ENCODE results near the gene GALNTL6. TPM values are rescaled to one million over a fixed set of nuclear protein-coding genes. Genes with fewer than 3 reads are reported as not detected.

The GALNTL6 gene
- total RNA-seq, 1 experiment from 2014 or later, result not detected

GRCh38 chr4:172705565-172705964, 892.4 kb downstream of the GALNTL6 start:
- Histone ChIP-seq H4K20me1 (ENCODE audit: insufficient read depth) (no peaks in the 10 kb centered on the region), H3K27ac (ENCODE audit: low read depth, low read length) (no peak overlapping the region), H3K4me2 (ENCODE audit: low read length) (no peak overlapping the region), H3K4me3 (replicated peaks in 1 of 2; ENCODE audit: low read depth in 1 of 2, low read length in 2 of 2) (no peak overlapping the region), H3K27me3 (ENCODE audit: insufficient read depth, low read length) (no peaks in the 10 kb centered on the region), H3K9ac (ENCODE audit: low read length) (no peak overlapping the region), H2AFZ (ENCODE audit: low read depth, low read length, poor library complexity, severe bottlenecking) (no peak overlapping the region), H3K4me1 (ENCODE audit: control insufficient read depth in 1 of 2, insufficient read depth in 2 of 2, low read length in 2 of 2) (peaks cover 3 to 12% of the 10 kb centered on the region in 2 experiments; a peak in 3 of 4 replicates), H3K9me3 (ENCODE audit: control insufficient read depth in 1 of 2, insufficient read depth in 1 of 2, low read depth in 1 of 2, low read length in 2 of 2) (peaks cover 0 to 4% of the 10 kb centered on the region in 2 experiments; a peak in 1 of 4 replicates), H3K79me2 (ENCODE audit: insufficient read depth, low read length) (no peaks in the 10 kb centered on the region), H3K36me3 (ENCODE audit: control insufficient read depth in 1 of 2, insufficient read depth in 2 of 2, low read length in 2 of 2) (no peaks in the 10 kb centered on the region), H3K9me2 (ENCODE audit: insufficient read depth) (no peaks in the 10 kb centered on the region)
- CTCF ChIA-PET, result no interaction called here
- intact Hi-C loops (cut with micrococcal nuclease), result no loop called here
- BruUV-seq (replicated peaks), result no TSS peak
- no peak for ATAC-seq
- POLR2A ChIA-PET, result no interaction called here
- TF ChIP-seq, protein P1, sequence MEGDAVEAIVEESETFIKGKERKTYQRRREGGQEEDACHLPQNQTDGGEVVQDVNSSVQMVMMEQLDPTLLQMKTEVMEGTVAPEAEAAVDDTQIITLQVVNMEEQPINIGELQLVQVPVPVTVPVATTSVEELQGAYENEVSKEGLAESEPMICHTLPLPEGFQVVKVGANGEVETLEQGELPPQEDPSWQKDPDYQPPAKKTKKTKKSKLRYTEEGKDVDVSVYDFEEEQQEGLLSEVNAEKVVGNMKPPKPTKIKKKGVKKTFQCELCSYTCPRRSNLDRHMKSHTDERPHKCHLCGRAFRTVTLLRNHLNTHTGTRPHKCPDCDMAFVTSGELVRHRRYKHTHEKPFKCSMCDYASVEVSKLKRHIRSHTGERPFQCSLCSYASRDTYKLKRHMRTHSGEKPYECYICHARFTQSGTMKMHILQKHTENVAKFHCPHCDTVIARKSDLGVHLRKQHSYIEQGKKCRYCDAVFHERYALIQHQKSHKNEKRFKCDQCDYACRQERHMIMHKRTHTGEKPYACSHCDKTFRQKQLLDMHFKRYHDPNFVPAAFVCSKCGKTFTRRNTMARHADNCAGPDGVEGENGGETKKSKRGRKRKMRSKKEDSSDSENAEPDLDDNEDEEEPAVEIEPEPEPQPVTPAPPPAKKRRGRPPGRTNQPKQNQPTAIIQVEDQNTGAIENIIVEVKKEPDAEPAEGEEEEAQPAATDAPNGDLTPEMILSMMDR (IDR thresholded peaks at IDR 0.05 in 2 of 3, conservative IDR thresholded peaks at IDR 0.05 in 1 of 3; ENCODE audit: borderline replicate concordance in 1 of 3, insufficient read depth in 1 of 3, low read depth in 2 of 3, low read length in 2 of 3), result no peak
- RAD21 ChIA-PET (ENCODE audit: low non-redundant PET in 1 of 2, low total read pairs in 2 of 2, uncharacterized antibody in 2 of 2, unreplicated experiment in 2 of 2), result no interaction called here
- no peak for DNase-seq (ENCODE audit: low read depth, low spot score)

DNA sequence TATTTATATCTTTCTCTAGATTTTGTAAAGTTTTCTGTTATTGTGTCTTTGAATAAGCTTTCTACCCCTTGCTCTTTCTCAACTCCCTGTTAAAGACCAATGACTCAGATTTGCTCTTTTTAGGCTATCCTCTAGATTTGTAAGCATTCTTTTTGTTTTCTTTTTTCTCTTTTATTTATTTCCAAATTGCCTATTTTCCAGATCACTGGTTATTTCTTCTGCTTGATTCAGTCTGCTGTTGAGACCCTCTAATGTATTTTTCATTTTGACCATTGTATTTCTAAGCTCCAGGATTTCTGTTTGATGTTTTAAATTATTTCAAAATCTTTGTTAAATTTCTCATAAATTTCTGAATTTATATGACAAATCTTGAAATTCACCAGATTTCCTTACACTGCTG, 892.8 kb downstream of the GALNTL6 start:
- Histone ChIP-seq H3K9ac (ENCODE audit: low read length) (no peak overlapping the region), H3K4me2 (ENCODE audit: low read length) (no peak overlapping the region), H3K36me3 (ENCODE audit: control insufficient read depth in 1 of 2, insufficient read depth in 2 of 2, low read length in 2 of 2) (no peaks in the 10 kb centered on the region), H3K4me3 (replicated peaks in 1 of 2; ENCODE audit: low read depth in 1 of 2, low read length in 2 of 2) (no peak overlapping the region), H3K79me2 (ENCODE audit: insufficient read depth, low read length) (no peaks in the 10 kb centered on the region), H4K20me1 (ENCODE audit: insufficient read depth) (no peaks in the 10 kb centered on the region), H3K27ac (ENCODE audit: low read depth, low read length) (no peak overlapping the region), H3K9me2 (ENCODE audit: insufficient read depth) (no peaks in the 10 kb centered on the region), H3K9me3 (ENCODE audit: control insufficient read depth in 1 of 2, insufficient read depth in 1 of 2, low read depth in 1 of 2, low read length in 2 of 2) (peaks cover 0 to 4% of the 10 kb centered on the region in 2 experiments; a peak in 1 of 4 replicates), H2AFZ (ENCODE audit: low read depth, low read length, poor library complexity, severe bottlenecking) (no peak overlapping the region), H3K27me3 (ENCODE audit: insufficient read depth, low read length) (no peaks in the 10 kb centered on the region), H3K4me1 (ENCODE audit: control insufficient read depth in 1 of 2, insufficient read depth in 2 of 2, low read length in 2 of 2) (peaks cover 3 to 12% of the 10 kb centered on the region in 2 experiments; a peak in 3 of 4 replicates)
- ATAC-seq (no peak), DNase-seq (ENCODE audit: low read depth, low spot score) (no peak)
- ChIA-PET RAD21 (ENCODE audit: low non-redundant PET in 1 of 2, low total read pairs in 2 of 2, uncharacterized antibody in 2 of 2, unreplicated experiment in 2 of 2) (no interaction called here), POLR2A (no interaction called here), CTCF (no interaction called here)
- BruUV-seq (replicated peaks), result no TSS peak
- intact Hi-C loops (cut with micrococcal nuclease), result no loop called here
- TF ChIP-seq TCF7L2 (IDR thresholded peaks at IDR 0.05; ENCODE audit: borderline replicate concordance, extremely low read depth, insufficient read depth, insufficient read length) (no peak), CBX3 (IDR thresholded peaks at IDR 0.05; ENCODE audit: low read depth) (0 out of 2 replicates have a peak, but pooled peaks have one; percentile 28), FOSL1 (IDR thresholded peaks at IDR 0.05; ENCODE audit: low read depth) (no peak), JUND (IDR thresholded peaks at IDR 0.05) (no peak), CEBPB (IDR thresholded peaks at IDR 0.05; ENCODE audit: low read depth) (no peak)
- TF ChIP-seq, protein P2, sequence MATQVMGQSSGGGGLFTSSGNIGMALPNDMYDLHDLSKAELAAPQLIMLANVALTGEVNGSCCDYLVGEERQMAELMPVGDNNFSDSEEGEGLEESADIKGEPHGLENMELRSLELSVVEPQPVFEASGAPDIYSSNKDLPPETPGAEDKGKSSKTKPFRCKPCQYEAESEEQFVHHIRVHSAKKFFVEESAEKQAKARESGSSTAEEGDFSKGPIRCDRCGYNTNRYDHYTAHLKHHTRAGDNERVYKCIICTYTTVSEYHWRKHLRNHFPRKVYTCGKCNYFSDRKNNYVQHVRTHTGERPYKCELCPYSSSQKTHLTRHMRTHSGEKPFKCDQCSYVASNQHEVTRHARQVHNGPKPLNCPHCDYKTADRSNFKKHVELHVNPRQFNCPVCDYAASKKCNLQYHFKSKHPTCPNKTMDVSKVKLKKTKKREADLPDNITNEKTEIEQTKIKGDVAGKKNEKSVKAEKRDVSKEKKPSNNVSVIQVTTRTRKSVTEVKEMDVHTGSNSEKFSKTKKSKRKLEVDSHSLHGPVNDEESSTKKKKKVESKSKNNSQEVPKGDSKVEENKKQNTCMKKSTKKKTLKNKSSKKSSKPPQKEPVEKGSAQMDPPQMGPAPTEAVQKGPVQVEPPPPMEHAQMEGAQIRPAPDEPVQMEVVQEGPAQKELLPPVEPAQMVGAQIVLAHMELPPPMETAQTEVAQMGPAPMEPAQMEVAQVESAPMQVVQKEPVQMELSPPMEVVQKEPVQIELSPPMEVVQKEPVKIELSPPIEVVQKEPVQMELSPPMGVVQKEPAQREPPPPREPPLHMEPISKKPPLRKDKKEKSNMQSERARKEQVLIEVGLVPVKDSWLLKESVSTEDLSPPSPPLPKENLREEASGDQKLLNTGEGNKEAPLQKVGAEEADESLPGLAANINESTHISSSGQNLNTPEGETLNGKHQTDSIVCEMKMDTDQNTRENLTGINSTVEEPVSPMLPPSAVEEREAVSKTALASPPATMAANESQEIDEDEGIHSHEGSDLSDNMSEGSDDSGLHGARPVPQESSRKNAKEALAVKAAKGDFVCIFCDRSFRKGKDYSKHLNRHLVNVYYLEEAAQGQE (IDR thresholded peaks at IDR 0.05; ENCODE audit: low read depth), result no peak
- TF ChIP-seq, protein P3, sequence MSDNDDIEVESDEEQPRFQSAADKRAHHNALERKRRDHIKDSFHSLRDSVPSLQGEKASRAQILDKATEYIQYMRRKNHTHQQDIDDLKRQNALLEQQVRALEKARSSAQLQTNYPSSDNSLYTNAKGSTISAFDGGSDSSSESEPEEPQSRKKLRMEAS (IDR thresholded peaks at IDR 0.05), result no peak
